Measurements from ENCODE around the gene CT45A2. TPM values are rescaled to one million over a fixed set of nuclear protein-coding genes. Genes with fewer than 3 reads are reported as not detected.
"Not testable (repeated sequence)": the region's sequence is repeated elsewhere in the genome, so short reads cannot be mapped to it uniquely, and the experiment has no call there.

Gene CT45A2, protein sequence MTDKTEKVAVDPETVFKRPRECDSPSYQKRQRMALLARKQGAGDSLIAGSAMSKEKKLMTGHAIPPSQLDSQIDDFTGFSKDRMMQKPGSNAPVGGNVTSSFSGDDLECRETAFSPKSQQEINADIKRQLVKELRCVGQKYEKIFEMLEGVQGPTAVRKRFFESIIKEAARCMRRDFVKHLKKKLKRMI
- total RNA-seq (2012; rRNA removed) (not detected in 2 replicates), polyA plus RNA-seq (2012; rRNA removed) (not detected in 2 replicates), Bru-seq, nascent RNA (not detected), BruChase-seq, experiment 1, labeled RNA remaining after a 6-hour chase (not detected), BruChase-seq, experiment 2, labeled RNA remaining after a 2-hour chase (not detected)
- polyA plus RNA-seq (2012; cell fraction: cytosol; rRNA removed), result not detected in 2 replicates
- polyA plus RNA-seq (2012; cell fraction: nucleus; rRNA removed; ENCODE audit: low replicate concordance), result not detected in 2 replicates
- long read RNA-seq, result 0 reads

DNA sequence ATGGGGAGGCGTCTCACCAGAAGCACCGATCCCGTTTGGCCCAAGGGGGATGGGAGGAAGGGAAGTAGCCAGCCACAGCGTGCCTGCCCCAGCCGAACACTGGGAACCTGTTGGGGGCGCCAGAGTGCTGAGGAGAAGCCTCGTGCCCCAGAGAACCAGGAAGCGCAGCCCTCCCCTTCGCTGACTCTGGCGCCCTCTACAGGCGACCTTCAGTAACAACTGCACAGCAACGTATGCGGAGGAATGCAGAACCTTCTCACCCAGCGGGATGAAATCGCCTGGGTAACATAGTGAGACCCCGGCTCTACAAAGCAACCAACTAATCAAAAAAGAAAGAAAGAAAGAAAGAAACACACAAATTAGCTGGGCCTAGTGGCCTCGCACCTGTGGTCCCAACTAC is at the start of gene CT45A2:
CT45A2 (minus strand) TSS at position 101 of the 400 bp plus-strand sequence. CDS start 3,747 bp downstream, outside the sequence.
- H2BK5ac ChIP-seq (ENCODE audit: low read depth, low read length, poor library complexity, severe bottlenecking); H3K27ac ChIP-seq (ENCODE audit: insufficient read depth, low read length); ATAC-seq (ENCODE audit: low read depth); DNase-seq; H2BK15ac ChIP-seq (ENCODE audit: low read depth, low read length); H4K5ac ChIP-seq (ENCODE audit: low read depth, low read length); H2AK5ac ChIP-seq (ENCODE audit: low read depth, low read length); intact Hi-C loops (cut with micrococcal nuclease); H4K8ac ChIP-seq (ENCODE audit: low read depth in 2 of 2, low read length in 2 of 2); BruUV-seq (replicated peaks); H3K56ac ChIP-seq (ENCODE audit: extremely low read depth, insufficient read depth, low read length); dilution Hi-C loops (cut with HindIII; ENCODE audit: low sequenced_read_pairs, unreplicated experiment); H2BK20ac ChIP-seq (ENCODE audit: low read depth, low read length); H3K36me3 ChIP-seq (ENCODE audit: control insufficient read depth, insufficient read depth, low read length); H4K20me1 ChIP-seq (ENCODE audit: insufficient read depth, low read length); H3K14ac ChIP-seq (replicated peaks; ENCODE audit: low read depth, low read length); H4K91ac ChIP-seq (ENCODE audit: insufficient read depth, low read depth, low read length); in situ Hi-C loops (cut with MboI; ENCODE audit: low sequenced_read_pairs); H3K23ac ChIP-seq (ENCODE audit: low read depth, low read length); H3K4me3 ChIP-seq (ENCODE audit: insufficient read depth, low read depth, low read length); H3K4me2 ChIP-seq (ENCODE audit: low read depth, low read length); POLR2A ChIA-PET (ENCODE audit: unreplicated experiment); H2BK120ac ChIP-seq (ENCODE audit: low read depth, low read length); H3K9me3 ChIP-seq (ENCODE audit: control insufficient read depth, insufficient read depth, low read length); H3K9ac ChIP-seq (ENCODE audit: low read depth, low read length); H2AK9ac ChIP-seq (replicated peaks; ENCODE audit: low read depth, low read length, poor library complexity); H3K79me1 ChIP-seq (ENCODE audit: low read depth in 1 of 2, low read length in 2 of 2); H3K9me1 ChIP-seq (ENCODE audit: insufficient read depth, low read length); H3K4me1 ChIP-seq (ENCODE audit: control insufficient read depth, insufficient read depth, low read length); H3K27me3 ChIP-seq (ENCODE audit: control insufficient read depth, insufficient read depth, low read length); H3K4ac ChIP-seq (ENCODE audit: low read depth, low read length); CTCF ChIA-PET; H2AFZ ChIP-seq (replicated peaks; ENCODE audit: low read length, poor library complexity); H3K18ac ChIP-seq (ENCODE audit: low read depth, low read length): not testable (repeated sequence)
- no CpG with 5 or more reads among the region's 17 CpGs for WGBS, 2 experiments (ENCODE audit: extremely low coverage in 2 of 2, insufficient read length in 1 of 2)

DNA sequence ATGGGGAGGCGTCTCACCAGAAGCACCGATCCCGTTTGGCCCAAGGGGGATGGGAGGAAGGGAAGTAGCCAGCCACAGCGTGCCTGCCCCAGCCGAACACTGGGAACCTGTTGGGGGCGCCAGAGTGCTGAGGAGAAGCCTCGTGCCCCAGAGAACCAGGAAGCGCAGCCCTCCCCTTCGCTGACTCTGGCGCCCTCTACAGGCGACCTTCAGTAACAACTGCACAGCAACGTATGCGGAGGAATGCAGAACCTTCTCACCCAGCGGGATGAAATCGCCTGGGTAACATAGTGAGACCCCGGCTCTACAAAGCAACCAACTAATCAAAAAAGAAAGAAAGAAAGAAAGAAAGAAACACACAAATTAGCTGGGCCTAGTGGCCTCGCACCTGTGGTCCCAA is 34.6 kb upstream of the CT45A2 start, which contains the start of gene CT45A8:
CT45A8 (minus strand) TSS at position 101 of the 400 bp plus-strand sequence. CDS start 3,755 bp downstream, outside the sequence.
- H2AK5ac ChIP-seq (ENCODE audit: low read depth, low read length); BruUV-seq (replicated peaks); H3K4ac ChIP-seq (ENCODE audit: low read depth, low read length); H4K20me1 ChIP-seq (ENCODE audit: insufficient read depth, low read length); H4K91ac ChIP-seq (ENCODE audit: insufficient read depth, low read depth, low read length); dilution Hi-C loops (cut with HindIII; ENCODE audit: low sequenced_read_pairs, unreplicated experiment); H4K5ac ChIP-seq (ENCODE audit: low read depth, low read length); H3K9me3 ChIP-seq (ENCODE audit: control insufficient read depth, insufficient read depth, low read length); H3K4me3 ChIP-seq (ENCODE audit: insufficient read depth, low read depth, low read length); CTCF ChIA-PET; H3K9ac ChIP-seq (ENCODE audit: low read depth, low read length); H3K9me1 ChIP-seq (ENCODE audit: insufficient read depth, low read length); H2BK120ac ChIP-seq (ENCODE audit: low read depth, low read length); POLR2A ChIA-PET (ENCODE audit: unreplicated experiment); H3K18ac ChIP-seq (ENCODE audit: low read depth, low read length); H2AK9ac ChIP-seq (replicated peaks; ENCODE audit: low read depth, low read length, poor library complexity); H3K14ac ChIP-seq (replicated peaks; ENCODE audit: low read depth, low read length); ATAC-seq (ENCODE audit: low read depth); H3K27ac ChIP-seq (ENCODE audit: insufficient read depth, low read length); DNase-seq; H4K8ac ChIP-seq (ENCODE audit: low read depth in 2 of 2, low read length in 2 of 2); H3K4me1 ChIP-seq (ENCODE audit: control insufficient read depth, insufficient read depth, low read length); H3K79me1 ChIP-seq (ENCODE audit: low read depth in 1 of 2, low read length in 2 of 2); in situ Hi-C loops (cut with MboI; ENCODE audit: low sequenced_read_pairs); H3K23ac ChIP-seq (ENCODE audit: low read depth, low read length); H2AFZ ChIP-seq (replicated peaks; ENCODE audit: low read length, poor library complexity); H3K4me2 ChIP-seq (ENCODE audit: low read depth, low read length); H2BK5ac ChIP-seq (ENCODE audit: low read depth, low read length, poor library complexity, severe bottlenecking); H3K36me3 ChIP-seq (ENCODE audit: control insufficient read depth, insufficient read depth, low read length); intact Hi-C loops (cut with micrococcal nuclease); H3K27me3 ChIP-seq (ENCODE audit: control insufficient read depth, insufficient read depth, low read length); H2BK20ac ChIP-seq (ENCODE audit: low read depth, low read length); H3K56ac ChIP-seq (ENCODE audit: extremely low read depth, insufficient read depth, low read length); H2BK15ac ChIP-seq (ENCODE audit: low read depth, low read length): not testable (repeated sequence)
- no CpG with 5 or more reads among the region's 17 CpGs for WGBS, 2 experiments (ENCODE audit: extremely low coverage in 2 of 2, insufficient read length in 1 of 2)
